HG03521 (cell line): ENCODE measurements around the gene RBMX2.

Experiments used
- ATAC-seq: cut with Tn5 transposase; IDR thresholded peaks from one replicate; pipeline ENCODE4 v1.9.1; 2021; ENCODE audit warnings: mild to moderate bottlenecking, moderate library complexity; ENCODE audit not compliant: unreplicated experiment

Gene RBMX2

DNA sequence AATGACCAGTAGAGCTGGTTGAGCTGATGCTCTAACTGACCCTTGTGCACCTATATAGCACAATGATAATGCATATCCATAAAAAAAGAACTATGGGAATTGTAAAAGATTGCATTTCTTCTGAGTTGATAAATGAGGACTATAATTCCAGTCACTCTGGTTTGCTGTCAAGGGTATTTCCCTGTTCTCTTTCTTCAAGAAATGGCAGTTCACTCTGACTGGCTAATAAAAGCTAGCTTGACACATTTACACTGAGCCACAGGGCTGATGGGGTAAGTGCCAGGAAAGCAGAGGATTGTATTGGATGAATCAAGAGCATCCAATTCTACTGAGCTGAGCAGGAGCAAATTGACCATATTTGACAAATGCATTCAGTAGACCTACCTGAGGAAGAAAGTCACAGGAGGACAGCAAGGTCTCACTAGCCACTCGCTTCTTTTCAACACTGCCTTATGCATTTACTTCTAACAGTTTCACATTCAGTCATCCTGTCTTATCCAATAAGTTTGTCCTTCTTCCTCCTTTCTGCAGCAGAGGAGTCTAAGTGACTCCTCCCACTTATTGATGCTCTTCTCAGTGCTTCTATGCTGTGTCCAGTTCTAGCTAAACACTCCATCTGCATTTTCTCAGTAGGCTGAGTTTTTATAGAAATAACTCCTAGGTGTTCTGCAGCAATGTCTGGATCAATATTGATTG lies 43.0 kb downstream of the RBMX2 start:
- ATAC-seq = no peak

- ATAC-seq = no peak
Observed at GRCh38 chrX:130446974-130447373, 45.2 kb downstream of the RBMX2 start.
